ENCODE data around the gene PRR20G. TPM values are rescaled to one million over a fixed set of nuclear protein-coding genes. Genes with fewer than 3 reads are reported as not detected.

PRR20G gene
- total and polyA plus RNA-seq, 9 of the 15 experiments (the other 6 are each of a cell fraction or from before 2014, with no cell fraction given), result not detected

GRCh38 chr3:127305499-127306060, 17.7 kb upstream of the PRR20G start (continued):
- TF ChIP-seq CHD7 (IDR thresholded peaks at IDR 0.05; ENCODE audit: low read depth, low read length) (no peak), IFI16 (CRISPR knock-in tag; IDR thresholded peaks at IDR 0.05) (no peak), ZNF12 (CRISPR knock-in tag; IDR thresholded peaks at IDR 0.05) (no peak), ZNF133 (CRISPR knock-in tag; IDR thresholded peaks at IDR 0.05) (no peak), HOMEZ (CRISPR knock-in tag; IDR thresholded peaks at IDR 0.05) (no peak), EP300 (IDR thresholded peaks at IDR 0.05; ENCODE audit: low read length) (no peak), FOXA1 (IDR thresholded peaks at IDR 0.05; ENCODE audit: borderline replicate concordance) (no peak), MCM3 (IDR thresholded peaks at IDR 0.05) (no peak), TRIM25 (IDR thresholded peaks at IDR 0.05; ENCODE audit: borderline replicate concordance) (no peak)
